HepG2 (cell line): ENCODE measurements around the gene HMX1. TPM values are rescaled to one million over a fixed set of nuclear protein-coding genes. Genes with fewer than 3 reads are reported as not detected.

Experiments
- ATAC-seq: fragments of 200-7000 bp; cut with Tn5 transposase; 3 replicates; pipeline ENCODE4 v1.9.1; 2020; ENCODE audit warnings: mild to moderate bottlenecking, moderate library complexity
- BruUV-seq: library from RNA; stranded (reverse); fragments of 400-500 nt; replicated peaks from 2 replicates; lab custom pipeline; 2021; lab: Mats Ljungman, UMichigan
- CTCF ChIA-PET: fragments of 300-600 bp; formaldehyde crosslinking; extraction: SDS; loops from one replicate; lab custom pipeline; 2021; ENCODE audit warnings: low total read pairs, inconsistent platforms, low intra/inter-chr PET ratio; lab: Yijun Ruan, JAX
- POLR2A ChIA-PET: fragments of 350-600 bp; sonication (Branson Sonifier 250); formaldehyde crosslinking; loops from one replicate; lab custom pipeline; 2020; ENCODE audit warnings: antibody characterized with exemption, inconsistent platforms; lab: Yijun Ruan, JAX
- DNase-seq: peaks from one replicate; pipeline ENCODE4 v3.0.0-alpha.2; 2015; ENCODE audit warnings: low spot score
- FAIRE-seq: peaks from 3 replicates; lab custom pipeline; 2011; peaks lifted over from hg19 to GRCh38; lab: Jason Lieb, UNC
- H2AFZ ChIP-seq: one replicate; pipeline ENCODE4 v1.6.1; 2011; ENCODE audit warnings: low read length, inconsistent platforms
- H3K27ac ChIP-seq: fragments of 300-600 bp; 3 replicates; pipeline ENCODE4 v1.8.0; 2011; ENCODE audit warnings: mixed run types, mild to moderate bottlenecking, mixed read lengths, low read length, inconsistent platforms; ENCODE audit not compliant: insufficient read depth; ENCODE audit errors: extremely low read length
- H3K27me3 ChIP-seq, 2 experiments: fragments of 200-600 bp in 1 of 2; 2 replicates in 1 of 2; 3 replicates in 1 of 2; pipeline versions ENCODE4 v1.6.0 to v1.8.0; 2011; ENCODE audit warnings: low read length in 2 of 2, mild to moderate bottlenecking in 2 of 2, moderate library complexity in 2 of 2, inconsistent platforms in 1 of 2; ENCODE audit not compliant: insufficient read depth in 2 of 2, control insufficient read depth in 1 of 2
- H3K36me3 ChIP-seq, 2 experiments: fragments of 200-600 bp in 1 of 2; replicated peaks in 1 of 2; 2 replicates in 1 of 2; 3 replicates in 1 of 2; pipeline versions ENCODE4 v1.5.1 to v1.8.0; 2011; ENCODE audit warnings: low read length in 2 of 2, inconsistent platforms in 1 of 2; ENCODE audit not compliant: insufficient read depth in 2 of 2, control insufficient read depth in 1 of 2
- H3K4me1 ChIP-seq: 2 replicates; pipeline ENCODE4 v1.5.1; 2012; ENCODE audit warnings: low read length, inconsistent platforms; ENCODE audit not compliant: insufficient read depth
- H3K4me2 ChIP-seq: 2 replicates; pipeline ENCODE4 v1.6.0; 2011; ENCODE audit warnings: low read depth, low read length, inconsistent platforms
- H3K4me3 ChIP-seq, 3 experiments: fragments of 200-600 bp in 1 of 3; sonication (generic), shearing (Covaris generic) in 1 of 3; replicated peaks in 1 of 3; 2 replicates each; pipeline ENCODE4 v1.5.1; 2011 to 2016; ENCODE audit warnings: low read length in 3 of 3, inconsistent platforms in 2 of 3, low read depth in 2 of 3, mild to moderate bottlenecking in 2 of 3, control low read depth in 1 of 3, mixed read lengths in 1 of 3; ENCODE audit not compliant: insufficient read depth in 1 of 3
- H3K79me2 ChIP-seq: one replicate; pipeline ENCODE4 v1.6.1; 2011; ENCODE audit warnings: low read length, inconsistent platforms; ENCODE audit not compliant: insufficient read depth
- H3K9ac ChIP-seq: 2 replicates; pipeline ENCODE4 v1.6.0; 2011; ENCODE audit warnings: mild to moderate bottlenecking, low read depth, low read length, inconsistent platforms; ENCODE audit not compliant: insufficient read depth
- H3K9me3 ChIP-seq: 2 replicates; pipeline ENCODE4 v1.5.1; 2012; ENCODE audit warnings: mild to moderate bottlenecking, low read length
- H4K20me1 ChIP-seq: 2 replicates; pipeline ENCODE4 v1.6.0; 2011; ENCODE audit warnings: inconsistent platforms, mild to moderate bottlenecking, low read length, moderate library complexity; ENCODE audit not compliant: insufficient read depth
- PLRG1 ChIP-seq: fragments of 450-650 bp; conservative IDR thresholded peaks from 2 replicates; pipeline ENCODE4 v1.6.1; 2016
- WGBS: methylation state at CpG from one replicate; pipeline ENCODE4 v1.1.6; 2017; ENCODE audit warnings: low lambda C conversion rate; 5-methylcytosine and 5-hydroxymethylcytosine counted together
- in situ Hi-C: cut with HindIII; loops from 2 replicates; pipeline ENCODE4 v1.10.0; 2017; ENCODE audit warnings: low pct_unique_long_range_greater_than_20kb; ENCODE audit not compliant: extremely low pct_ligation_motif_present
- intact Hi-C: fragments of 100-400 bp; cut with micrococcal nuclease; formaldehyde crosslinking; loops from one replicate; pipeline ENCODE4 v1.10.0; 2022; ENCODE audit not compliant: unreplicated experiment
- polyA plus RNA-seq, 8 experiments: library from polyadenylated mRNA; depleted of rRNA in 3 of 8; stranded (reverse) in 7 of 8; unstranded in 1 of 8; fragments of >200 nt; fragmentation: Illumina TruSeq in 4 of 8; extraction: Trizol in 4 of 8; gene quantifications; 2 replicates each; pipeline versions ENCODE4 v1.2.1 to v1.2.3, GENCODE V29; 2011 to 2016; ENCODE audit warnings: low read depth in 4 of 8, missing spikeins in 1 of 8, mixed read lengths in 1 of 8; ENCODE audit not compliant: insufficient read depth in 1 of 8
- total RNA-seq, 5 experiments: library from RNA; depleted of rRNA; stranded (reverse); fragments of >200 nt; fragmentation: Illumina TruSeq; extraction: Trizol; gene quantifications; 2 replicates each; pipeline ENCODE4 v1.2.3, GENCODE V29; 2016; ENCODE audit warnings: low read depth in 1 of 5
- TF ChIP-seq, protein P1 (sequence below): sonication (generic); formaldehyde crosslinking; IDR thresholded peaks from 2 replicates; pipeline ENCODE4 v1.5.0; 2020; ENCODE audit warnings: missing genetic modification reagents

Gene HMX1
- total and polyA plus RNA-seq, 2 of the 13 experiments (the other 11 are each of a cell fraction or from before 2014, with no cell fraction given), result not detected

DNA sequence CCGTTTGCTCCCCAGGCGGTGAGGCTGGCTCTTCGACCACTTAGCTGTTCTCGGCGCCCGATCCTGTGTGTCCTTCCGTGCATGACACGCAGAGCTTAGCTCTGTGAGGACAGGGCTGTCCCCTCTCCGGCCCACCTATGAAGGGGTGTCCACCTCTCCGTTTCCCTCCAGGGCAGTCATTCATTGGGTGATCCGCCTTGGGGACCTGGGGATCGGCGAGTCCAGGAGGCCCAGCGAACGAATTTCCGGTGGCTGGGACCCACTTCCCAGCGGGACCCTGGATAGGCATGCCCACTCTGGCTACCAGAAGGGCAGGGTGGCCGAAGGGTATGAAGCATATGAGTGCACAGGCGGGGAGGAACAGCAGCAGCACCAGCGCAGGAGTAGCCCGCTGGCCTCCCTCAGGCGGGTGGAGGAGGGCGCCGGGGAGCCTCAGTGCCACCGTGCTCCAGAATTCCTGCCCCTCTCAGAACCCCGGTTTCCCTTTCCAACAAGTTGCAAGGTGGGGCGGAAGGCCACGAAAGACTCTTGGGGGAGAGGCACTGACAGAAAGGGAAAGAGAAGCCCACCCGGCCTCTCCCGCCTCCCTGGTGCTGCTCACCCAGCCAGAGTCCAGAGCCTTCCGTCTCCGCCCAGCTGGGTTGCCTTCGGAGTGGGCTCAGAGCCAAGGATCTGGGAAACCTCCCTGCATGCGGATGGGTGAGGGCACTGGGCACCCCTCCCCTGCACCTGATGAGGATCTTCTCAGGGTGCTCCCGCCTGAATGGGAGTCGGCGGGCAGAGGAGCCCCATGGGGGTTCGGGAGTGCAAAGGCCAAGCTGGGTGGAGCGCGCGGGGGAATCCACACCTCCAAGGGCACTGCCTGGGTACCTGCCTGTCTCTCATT, 8.6 kb downstream of the HMX1 start:
- no peak for FAIRE-seq
- Histone ChIP-seq H3K79me2 (no peaks in the 10 kb centered on the region), H3K9me3 (no peaks in the 10 kb centered on the region), H3K4me2 (no peak overlapping the region), H3K36me3 (no peaks in the 10 kb centered on the region), H3K9ac (no peak overlapping the region), H2AFZ (no peak overlapping the region), H3K27ac (no peak overlapping the region)
- CTCF ChIA-PET, result no interaction called here
- TF ChIP-seq PLRG1, result no peak
- TF ChIP-seq, all 625 proteins: peak for 0
- in situ Hi-C loops, result no loop called here
- no TSS peak for BruUV-seq
- Histone ChIP-seq H3K4me3 (no peak overlapping the region), H3K27me3 (peaks cover 8 to 79% of the 10 kb centered on the region in 2 experiments; a peak in 4 of 5 replicates), H3K4me1 (no peaks in the 10 kb centered on the region), H4K20me1 (no peaks in the 10 kb centered on the region)
- intact Hi-C loops, result no loop called here
- POLR2A ChIA-PET, result no interaction called here
- DNase-seq (no peak), ATAC-seq (no peak)
- WGBS, result 12% methylated on average over 18 of the region's 41 CpGs

DNA sequence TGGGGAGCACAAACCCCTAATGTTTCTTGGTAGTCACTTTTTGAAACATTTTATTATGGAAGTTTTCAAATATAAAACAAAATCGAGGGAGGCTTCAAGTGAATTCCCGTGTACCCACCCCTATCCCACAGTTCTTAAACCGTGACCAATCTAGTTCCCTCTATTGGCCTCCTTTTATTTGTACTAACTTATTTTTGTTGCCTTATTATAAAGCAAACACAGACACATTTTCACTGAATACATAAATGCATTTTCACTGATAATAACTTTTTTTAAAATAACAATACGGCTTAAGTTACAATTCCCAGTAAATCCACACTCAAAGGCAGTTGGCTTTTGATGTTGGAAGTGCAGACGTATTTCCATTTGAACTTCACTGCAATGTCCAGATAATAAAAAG, 9.3 kb downstream of the HMX1 start:
- Histone ChIP-seq H3K79me2 (no peaks in the 10 kb centered on the region), H2AFZ (no peak overlapping the region), H3K27me3 (peaks cover 8 to 85% of the 10 kb centered on the region in 2 experiments; a peak in 4 of 5 replicates), H3K4me1 (no peaks in the 10 kb centered on the region), H3K4me2 (no peak overlapping the region), H3K9ac (no peak overlapping the region), H4K20me1 (no peaks in the 10 kb centered on the region), H3K9me3 (no peaks in the 10 kb centered on the region), H3K27ac (no peak overlapping the region), H3K4me3 (no peak overlapping the region), H3K36me3 (no peaks in the 10 kb centered on the region)
- TF ChIP-seq, protein P1, sequence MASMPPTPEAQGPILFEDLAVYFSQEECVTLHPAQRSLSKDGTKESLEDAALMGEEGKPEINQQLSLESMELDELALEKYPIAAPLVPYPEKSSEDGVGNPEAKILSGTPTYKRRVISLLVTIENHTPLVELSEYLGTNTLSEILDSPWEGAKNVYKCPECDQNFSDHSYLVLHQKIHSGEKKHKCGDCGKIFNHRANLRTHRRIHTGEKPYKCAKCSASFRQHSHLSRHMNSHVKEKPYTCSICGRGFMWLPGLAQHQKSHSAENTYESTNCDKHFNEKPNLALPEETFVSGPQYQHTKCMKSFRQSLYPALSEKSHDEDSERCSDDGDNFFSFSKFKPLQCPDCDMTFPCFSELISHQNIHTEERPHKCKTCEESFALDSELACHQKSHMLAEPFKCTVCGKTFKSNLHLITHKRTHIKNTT, result no peak
- WGBS, result 2% methylated on average over 5 of the region's 5 CpGs
- ChIA-PET CTCF (no interaction called here), POLR2A (no interaction called here)
- FAIRE-seq, result no peak
- intact Hi-C loops, result no loop called here
- ATAC-seq, result no peak
- no peak for DNase-seq
- in situ Hi-C loops, result no loop called here
- BruUV-seq, result no TSS peak
